RPMI7951 (cell line): Measurements from ENCODE around the gene OR52N4. TPM values are rescaled to one million over a fixed set of nuclear protein-coding genes. Genes with fewer than 3 reads are reported as not detected.
"Not testable (repeated sequence)": the region's sequence is repeated elsewhere in the genome, so short reads cannot be mapped to it uniquely, and the experiment has no call there.

Experiments
- DNase-seq: peaks from one replicate; pipeline ENCODE4 v3.0.0-alpha.2; 2012; ENCODE audit warnings: low read depth
- total RNA-seq: library from RNA; depleted of rRNA; stranded (reverse); fragments of >200 nt; shearing (Covaris generic); gene quantifications from 2 replicates; pipeline ENCODE4 v1.2.3, GENCODE V29; 2014; rRNA removed

Gene OR52N4
- total RNA-seq: not detected in 2 replicates

DNA sequence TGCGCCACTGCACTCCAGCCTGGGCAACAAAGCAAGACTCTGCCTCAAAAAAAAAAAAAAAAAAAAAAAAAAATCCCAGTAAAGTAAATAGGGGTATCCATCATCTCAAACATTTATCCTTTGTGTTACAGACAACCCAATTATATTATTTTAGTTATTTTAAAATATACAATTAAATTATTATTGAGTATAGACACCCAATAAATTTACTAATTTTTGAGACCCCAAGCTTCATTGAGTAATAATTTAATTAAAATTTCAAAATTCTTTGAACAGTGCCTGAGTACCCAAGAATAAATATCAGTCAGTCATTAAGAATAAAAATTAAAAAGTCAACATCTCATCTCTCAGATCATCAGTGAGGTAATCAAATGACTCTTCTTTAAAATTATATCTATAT lies at the start of gene OR52N4:
Gene OR52N4, plus strand, starts transcription at position 301 of the 400 bp plus-strand sequence. CDS start 498 bp downstream, outside the sequence.
- DNase-seq: no peak

- no peak for DNase-seq
Observed at GRCh38 chr11:5705688-5706087, 48.4 kb upstream of the OR52N4 start.

DNA sequence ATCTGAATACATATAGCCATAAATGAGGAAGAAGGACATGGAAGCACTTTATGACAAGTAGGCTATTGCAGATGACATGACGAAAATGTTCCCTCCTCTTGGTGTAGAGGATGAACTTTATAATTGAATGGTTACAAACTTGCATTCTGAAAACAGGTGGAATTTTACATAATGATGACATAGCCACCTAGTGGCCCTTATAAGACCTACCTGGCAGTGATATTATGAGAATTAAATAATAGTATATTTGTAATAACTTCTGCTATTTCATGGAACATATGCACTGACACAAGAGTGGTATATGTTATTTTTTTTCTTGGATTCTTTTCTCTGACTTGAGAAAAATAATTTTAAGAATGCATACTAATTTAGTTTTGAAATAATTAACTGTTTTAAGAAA lies 41.5 kb upstream of the OR52N4 start:
- DNase-seq: peak; percentile 6

DNA sequence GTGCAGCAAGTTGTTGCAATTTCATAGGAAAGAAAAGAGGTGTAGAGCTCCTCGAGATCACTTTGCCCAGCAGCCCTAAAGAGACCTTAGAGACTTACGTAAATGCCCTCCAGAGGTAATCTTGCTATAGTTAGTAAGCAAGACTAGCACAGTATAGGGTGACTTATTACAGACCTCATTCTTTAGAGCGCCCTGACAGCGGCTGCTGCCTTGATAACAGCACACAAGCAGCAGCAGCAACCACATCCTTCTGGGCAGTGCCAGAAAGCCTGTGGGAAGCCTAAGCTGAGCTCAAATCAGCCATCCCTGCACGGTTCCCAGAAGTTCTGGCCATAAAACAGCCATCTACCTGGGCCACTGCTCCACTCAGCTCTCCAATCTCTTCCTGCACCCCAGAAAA lies 40.3 kb upstream of the OR52N4 start:
- DNase-seq: no peak

- not testable (repeated sequence) for DNase-seq
Observed at GRCh38 chr11:5716518-5716917, 37.5 kb upstream of the OR52N4 start.

DNA sequence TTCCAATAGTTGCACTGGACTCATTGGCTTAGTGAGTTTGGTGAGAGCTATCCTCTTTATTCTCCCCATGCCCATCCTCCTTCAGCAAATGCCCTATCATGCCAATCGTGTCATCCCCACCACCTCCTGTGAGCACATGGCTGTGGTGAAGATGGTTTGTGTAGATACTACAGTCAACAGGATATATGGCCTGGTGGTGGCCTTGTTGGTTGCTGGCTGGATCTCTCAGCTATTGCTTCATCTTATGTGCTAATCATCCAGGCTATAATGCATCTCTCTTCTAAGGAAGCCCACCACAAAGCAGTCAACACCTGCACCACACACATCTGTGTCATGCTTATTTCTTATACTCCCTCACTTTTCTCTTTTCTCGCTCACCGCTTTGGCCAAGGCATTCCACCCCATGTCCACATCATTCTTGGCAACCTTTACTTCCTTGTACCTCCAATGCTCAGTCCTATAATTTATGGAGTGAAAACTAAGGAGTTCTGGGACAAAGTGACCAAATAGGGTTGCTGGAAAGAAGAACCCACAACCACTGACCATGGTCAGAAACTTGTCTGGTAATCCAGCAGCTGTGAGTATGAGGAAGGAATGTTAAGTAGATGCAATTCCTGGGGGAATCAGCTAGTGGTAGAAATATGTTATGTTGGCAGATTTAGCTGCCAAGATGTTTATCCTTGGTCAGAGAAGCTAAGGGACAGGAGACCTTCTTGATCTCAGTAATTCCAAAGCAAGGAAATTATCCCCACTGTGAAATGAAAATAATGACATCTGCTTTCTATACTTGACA lies 34.1 kb upstream of the OR52N4 start:
- no peak for DNase-seq

GRCh38 chr11:5722622-5723021 lies 31.4 kb upstream of the OR52N4 start:
- no peak for DNase-seq

DNA sequence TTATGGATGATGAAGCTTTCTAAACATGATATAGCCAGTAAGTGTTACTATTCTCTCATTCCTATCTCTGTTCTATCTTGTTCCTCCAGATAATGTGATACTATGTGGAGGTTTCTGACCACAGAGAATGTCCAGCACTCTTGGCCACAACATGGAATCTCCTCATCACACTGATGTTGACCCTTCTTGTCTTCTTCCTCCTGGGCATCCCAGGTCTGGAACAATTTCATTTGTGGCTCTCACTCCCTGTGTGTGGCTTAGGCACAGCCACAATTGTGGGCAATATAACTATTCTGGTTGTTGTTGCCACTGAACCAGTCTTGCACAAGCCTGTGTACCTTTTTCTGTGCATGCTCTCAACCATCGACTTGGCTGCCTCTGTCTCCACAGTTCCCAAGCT lies 27.7 kb upstream of the OR52N4 start:
- no peak for DNase-seq

DNA sequence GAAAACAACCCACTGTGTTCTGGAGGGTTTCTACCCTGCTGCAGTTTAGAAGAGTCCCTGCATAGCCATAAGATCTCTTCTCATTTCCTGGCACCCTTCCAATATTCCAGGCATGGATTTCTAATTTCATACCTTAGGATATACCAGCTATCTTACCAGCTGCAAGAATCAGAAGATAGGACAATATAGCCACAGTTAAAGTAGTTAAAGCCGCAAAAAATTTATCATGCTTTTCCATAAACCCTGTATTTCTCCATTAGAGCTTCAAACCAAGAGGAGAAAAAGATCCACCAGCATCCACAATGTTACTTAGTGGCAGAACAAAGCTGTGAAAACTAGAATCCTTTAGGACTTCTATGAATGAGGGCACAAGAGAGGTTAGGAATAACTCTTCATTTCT lies 26.4 kb upstream of the OR52N4 start:
- DNase-seq: no peak

- no peak for DNase-seq
Observed at GRCh38 chr11:5736396-5736795, 17.6 kb upstream of the OR52N4 start, which contains the start of gene OR56B1. OR56B1 (plus strand) TSS chr11:5736448; CDS start chr11:5736517, 69 bp downstream.

GRCh38 chr11:5737091-5737490 lies 17.0 kb upstream of the OR52N4 start:
- DNase-seq: no peak

- DNase-seq: no peak
Observed at GRCh38 chr11:5737670-5738392, 16.2 kb upstream of the OR52N4 start.

GRCh38 chr11:5738431-5738830 lies 15.6 kb upstream of the OR52N4 start:
- DNase-seq: no peak

DNA sequence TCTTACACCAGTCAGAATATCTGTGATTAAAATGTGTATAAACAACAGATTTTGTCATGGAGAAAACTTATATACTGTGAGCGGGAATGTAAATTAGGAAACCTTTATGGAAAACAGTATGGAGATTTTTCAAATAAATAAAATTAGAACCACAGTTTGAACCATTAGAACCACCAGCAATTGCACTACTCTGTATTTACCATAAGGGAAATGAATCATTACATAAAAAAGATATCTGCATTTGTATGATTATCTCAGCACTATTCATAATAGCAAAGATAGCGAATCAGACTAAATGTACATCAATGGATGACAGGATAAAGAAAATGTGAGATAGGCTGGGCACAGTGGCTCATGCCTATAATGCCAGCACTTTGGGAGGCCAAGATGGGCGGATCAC lies 7.4 kb upstream of the OR52N4 start:
- no peak for DNase-seq

DNA sequence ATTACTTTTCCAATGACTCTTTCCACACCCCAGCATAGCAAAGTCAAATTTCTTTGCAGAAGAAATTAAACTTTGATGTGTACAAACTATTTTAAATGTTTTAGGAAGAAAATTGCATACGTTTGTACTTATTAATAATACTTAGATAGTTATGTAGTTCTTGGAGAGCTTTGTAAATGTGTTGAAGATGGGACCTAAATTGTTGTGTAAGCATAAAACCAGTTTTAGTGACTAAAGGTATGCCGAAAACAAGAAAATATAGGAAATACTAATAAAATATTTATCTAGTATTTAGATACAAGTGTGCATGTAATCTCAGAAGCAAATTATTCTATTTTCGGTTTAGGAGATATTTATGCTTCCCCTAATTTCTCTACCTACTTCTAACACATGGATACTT lies 4.2 kb upstream of the OR52N4 start:
- no peak for DNase-seq

- DNase-seq: peak; percentile 6
Observed at GRCh38 chr11:5767056-5767455, 13.0 kb downstream of the OR52N4 start.

DNA sequence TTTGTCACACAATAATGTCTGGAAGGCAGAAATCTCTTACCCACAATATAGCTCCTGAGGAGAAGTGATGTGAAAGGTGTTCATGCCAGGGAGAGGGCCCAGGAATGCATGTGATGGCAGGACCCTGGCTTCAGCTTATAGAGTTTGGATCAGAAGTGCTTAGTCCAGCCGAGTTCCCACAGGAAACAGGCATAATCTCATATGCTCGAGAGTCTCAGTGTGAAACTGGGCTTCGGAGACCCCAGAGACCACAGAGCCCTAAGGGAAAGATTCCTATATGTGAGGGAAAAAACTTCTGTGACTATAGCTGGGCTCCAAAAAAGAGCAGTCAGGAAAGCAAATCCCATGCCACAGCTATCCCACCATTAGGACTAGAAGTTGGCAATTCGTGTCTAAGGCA lies 29.2 kb downstream of the OR52N4 start, which contains the start of gene OR52N5:
Gene OR52N5, minus strand, starts transcription at position 101 of the 400 bp plus-strand sequence. CDS start 4,721 bp downstream, outside the sequence.
- no peak for DNase-seq

- DNase-seq: no peak
Observed at GRCh38 chr11:5791165-5791564, 37.1 kb downstream of the OR52N4 start, which contains the start of gene OR52N1. OR52N1 (minus strand) TSS chr11:5791265; CDS start chr11:5788816, 2,449 bp downstream.

GRCh38 chr11:5796541-5796940 lies 42.5 kb downstream of the OR52N4 start:
- no peak for DNase-seq

GRCh38 chr11:5803982-5804381 lies 49.9 kb downstream of the OR52N4 start:
- no peak for DNase-seq
